Activated T-helper 1 cell treated with anti-CD3 and anti-CD28 coated beads, Interleukin-2, amount 50 U/mL, for 16 hours (primary cell): ENCODE measurements around the gene WDR45.
"Not testable (repeated sequence)": the region's sequence is repeated elsewhere in the genome, so short reads cannot be mapped to it uniquely, and the experiment has no call there.

Experiments used
- DNase-seq, 2 donors: peaks; one replicate each; pipeline ENCODE4 v3.0.0-alpha.2; 2020; ENCODE audit warnings: low read depth in 1 of 2, low spot score in 1 of 2

The WDR45 gene

DNA sequence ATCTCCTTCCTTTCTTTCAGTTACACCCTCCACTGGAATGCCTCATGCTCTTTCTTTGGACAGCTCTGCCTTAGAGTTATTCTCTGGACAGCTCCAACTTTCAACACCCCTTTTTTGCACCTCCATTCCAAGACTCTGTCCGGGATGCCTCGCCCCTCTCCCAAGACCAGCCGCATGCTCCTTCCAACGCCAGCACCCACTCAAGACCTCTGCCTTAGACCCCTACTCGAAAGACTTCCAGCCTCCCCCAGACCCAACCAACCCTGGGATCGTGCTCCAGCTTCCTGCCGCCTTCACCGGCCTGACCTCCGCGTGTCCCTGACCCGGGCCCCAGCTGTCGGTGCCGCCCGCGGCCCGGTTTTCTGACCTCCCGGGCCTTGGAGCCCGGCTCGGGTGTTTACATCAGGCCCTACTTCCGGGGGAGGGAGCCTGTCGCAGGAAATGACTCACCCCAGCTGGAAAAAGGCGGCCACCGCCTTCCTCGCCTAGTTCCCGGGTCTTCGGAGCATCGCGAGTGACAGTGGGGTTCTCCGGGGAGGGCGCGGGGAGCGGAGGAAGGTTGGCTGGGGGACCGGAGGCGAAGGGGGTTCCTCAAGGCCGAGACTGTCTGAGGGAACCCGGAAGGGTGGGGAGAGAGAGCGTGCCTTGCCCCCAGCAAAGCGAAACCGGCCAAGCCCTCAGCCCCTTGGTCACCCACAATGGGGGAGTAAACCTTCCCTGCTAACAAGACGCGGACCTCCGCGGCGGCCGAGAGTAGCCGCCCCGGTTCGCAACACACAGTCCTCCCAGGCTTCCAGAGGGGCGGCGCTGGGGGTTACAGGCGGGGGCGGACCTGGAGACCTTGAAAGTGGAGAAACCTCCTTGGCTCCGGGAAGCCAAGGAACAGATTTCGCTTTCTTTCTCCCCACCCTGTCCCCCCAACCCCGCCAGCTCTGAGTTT, at the start of gene WDR45:
Gene WDR45 (minus strand): TSS at position 399 of the 940 bp plus-strand sequence. CDS start 1,792 bp downstream, outside the sequence.
- peak; percentile 37 to 62 for DNase-seq

DNA sequence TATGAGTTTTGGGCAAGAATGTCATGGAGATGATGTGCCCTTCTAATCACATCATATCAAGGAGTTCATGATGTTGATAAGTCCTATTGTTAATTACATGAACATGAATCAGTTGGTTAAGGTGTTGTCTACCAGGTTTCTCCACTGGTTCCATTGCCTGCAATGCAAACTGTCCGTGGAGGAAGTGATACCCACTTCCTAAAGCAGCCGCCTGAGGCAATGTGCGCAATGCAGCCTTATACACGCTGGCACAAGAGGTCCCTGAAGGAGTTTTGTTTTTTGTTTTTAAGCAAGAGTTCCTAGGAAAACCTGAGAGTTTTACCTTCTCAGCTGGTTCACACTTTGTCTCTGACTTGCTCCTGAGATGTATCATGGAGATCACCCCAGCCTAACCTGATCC, 49.7 kb upstream of the WDR45 start:
- no peak for DNase-seq

DNA sequence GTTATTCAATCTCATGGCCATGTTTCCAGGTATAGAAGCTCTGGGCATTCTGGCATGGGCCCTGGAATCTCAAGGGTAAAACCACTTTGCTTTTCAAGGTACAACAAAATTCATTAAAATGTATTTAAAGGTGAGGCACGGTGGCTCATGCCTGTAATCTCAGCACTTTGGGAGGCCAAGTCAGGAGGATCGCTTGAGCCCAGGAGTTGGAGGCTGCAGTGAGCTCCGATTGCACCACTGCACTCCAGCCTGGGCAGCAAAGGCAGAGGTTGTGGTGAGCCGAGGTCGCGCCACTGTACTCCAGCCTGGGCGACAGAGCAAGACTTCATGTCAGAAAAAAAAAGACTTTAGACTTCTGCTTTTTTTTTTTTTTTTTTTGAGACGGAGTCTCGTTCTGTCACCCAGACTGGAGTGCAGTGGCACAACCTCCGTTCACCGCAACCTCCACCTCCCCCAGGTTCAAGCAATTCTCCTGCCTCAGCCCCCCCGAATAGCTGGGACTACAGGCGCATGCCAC, 48.1 kb upstream of the WDR45 start:
- not testable (repeated sequence) for DNase-seq

DNA sequence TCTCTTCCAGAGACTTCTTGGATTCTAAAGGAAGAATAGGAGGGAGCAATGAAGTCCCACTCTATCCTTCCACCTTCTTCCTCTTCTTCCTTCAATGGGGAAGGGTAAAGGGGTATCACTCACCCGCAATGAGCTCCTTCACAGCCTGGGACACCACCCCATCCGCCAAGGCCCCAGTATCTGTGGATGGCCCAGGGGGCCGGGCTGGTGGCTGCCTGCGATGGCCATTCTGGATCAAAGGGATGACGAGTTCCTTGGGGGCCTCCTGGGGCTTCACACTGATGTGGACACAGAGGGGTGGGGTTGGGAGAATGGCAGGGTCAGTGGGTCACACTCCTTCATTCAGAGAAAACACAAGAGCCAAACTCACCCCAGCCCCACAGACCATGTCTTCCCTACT, 42.8 kb upstream of the WDR45 start:
- DNase-seq, result no peak

DNA sequence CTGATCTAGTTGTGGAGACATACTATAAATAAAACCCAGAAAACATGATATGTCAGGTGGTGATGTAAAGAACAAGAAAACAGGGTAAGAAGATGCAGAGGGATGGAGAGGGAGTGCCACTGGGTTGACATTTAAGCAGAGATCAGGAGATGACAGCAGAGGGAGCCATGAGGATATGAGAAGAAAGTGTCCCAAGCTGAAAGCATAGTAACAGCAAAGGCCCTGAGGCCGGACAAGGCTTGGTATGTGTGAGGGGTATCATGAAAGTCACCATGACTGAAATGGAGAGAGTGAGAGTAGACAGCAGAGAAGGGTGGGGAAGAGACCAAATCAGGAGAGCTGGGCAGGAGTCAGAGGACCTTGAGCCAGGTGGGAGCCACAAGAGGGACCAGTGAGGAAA, 40.4 kb upstream of the WDR45 start:
- DNase-seq, result no peak

DNA sequence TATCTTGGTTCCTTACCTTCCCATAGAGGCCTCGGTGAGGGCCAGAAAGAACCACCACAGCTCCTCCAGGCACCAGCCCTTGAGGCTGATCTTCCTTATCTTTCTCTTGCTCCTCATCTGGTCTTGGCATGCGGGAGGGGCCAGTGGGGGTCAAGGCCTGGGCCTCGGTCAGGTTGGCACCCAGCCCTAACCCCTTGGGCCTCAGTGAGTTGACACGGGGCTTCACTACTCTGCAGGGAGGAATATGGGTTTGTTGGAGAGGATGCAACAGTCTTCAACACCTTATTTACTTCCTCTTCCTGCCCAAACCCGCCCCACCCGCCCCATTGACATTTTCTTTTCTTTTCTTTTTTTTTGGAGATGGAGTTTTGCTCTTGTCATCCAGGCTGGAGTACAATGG, 37.9 kb upstream of the WDR45 start:
- DNase-seq, result no peak

DNA sequence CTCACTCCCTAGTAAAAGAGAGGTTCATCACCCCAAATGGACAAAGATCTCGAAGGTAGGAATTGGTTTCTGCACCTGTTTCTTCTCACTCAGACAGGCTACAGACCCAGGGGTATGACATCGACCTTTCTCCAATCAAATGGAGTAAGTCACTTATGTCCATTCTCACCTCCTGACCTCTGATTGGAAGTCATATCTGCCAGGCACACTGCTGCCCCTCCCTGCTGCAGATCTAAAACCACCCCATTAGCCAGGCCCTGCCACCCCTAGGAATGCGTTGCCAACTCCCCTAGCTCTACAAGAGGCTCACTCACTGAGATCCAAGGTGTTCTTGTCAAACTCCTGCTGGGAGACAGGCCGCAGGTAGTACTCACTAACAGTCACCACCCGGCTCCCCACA, 37.0 kb upstream of the WDR45 start:
- DNase-seq, result no peak

DNA sequence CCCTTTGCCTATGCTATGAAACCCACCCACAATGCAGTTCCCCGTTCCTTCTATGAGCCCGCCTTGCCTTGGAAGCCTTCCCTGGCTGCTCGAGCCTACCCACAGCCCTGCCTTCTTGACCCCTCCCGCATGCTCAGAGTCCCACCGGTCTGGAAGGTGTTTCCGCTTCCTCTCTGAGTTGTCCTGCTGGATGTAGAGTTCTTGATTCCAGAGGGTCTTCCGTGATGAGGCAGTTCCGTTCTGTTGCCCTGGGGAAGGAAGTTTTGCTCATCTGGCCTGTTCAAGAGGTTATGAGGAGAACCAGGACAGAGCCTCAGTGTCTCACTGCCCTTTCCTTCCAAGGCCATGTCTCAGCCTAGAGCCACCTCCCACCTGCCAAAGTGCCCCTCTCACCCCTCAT, 36.4 kb upstream of the WDR45 start:
- DNase-seq, result no peak

DNA sequence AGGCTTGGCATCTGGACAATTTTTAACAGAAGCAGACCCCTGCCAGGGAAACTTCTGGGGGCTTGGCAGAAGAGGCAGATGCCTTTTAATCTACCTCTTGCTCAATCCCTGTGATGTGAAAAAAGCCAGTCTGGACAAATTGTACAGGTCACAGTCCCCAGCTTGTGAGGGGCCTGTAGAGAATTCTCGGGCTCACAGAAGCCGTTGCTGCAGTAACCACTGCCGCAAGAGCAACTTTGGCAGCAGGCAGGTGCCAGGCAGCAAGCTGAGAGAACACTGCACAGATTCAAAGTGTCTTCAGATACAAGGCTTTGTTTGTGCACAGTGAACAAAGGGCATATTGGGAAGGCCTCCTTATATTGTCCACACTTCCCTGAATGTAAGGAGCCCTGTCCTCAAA, 32.1 kb upstream of the WDR45 start:
- DNase-seq, result no peak

DNA sequence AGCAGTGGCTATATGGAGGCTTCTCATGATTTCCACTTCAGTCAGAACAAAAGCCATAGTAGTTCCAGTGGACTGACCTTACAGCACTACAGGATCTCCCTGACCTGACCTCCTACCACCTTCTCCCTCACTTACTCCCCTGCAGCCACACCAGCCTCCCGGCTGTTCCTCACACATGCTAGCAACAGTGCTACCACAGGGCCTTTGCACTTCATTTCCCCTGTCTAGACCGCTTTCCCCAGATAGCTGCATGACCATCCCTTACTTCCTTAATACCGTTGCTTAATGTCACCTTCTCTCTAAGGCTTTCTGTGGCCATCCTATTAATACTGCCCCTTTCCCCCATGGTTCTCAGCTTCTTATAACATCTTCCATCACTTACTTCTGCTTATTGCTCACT, 30.7 kb upstream of the WDR45 start:
- no peak for DNase-seq

DNA sequence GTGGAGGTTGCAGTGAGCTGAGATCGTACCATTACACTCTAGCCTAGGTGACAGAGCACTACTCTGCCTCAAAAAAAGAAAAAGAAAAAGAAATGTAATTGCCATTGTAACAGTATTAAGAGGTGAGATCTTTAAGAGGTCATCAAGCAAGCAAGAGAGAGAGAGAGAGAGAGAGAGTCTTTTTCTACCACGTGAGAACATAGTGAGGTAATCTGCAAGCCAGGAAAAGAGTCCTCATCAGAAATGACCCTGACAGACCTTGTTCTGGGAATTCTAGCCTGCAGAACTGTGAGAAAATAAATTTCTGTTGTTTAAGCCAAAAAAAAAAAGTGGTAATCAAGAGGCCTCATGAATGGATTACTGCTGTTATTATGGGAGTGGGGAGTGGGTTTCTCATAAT, 29.0 kb upstream of the WDR45 start:
- no peak for DNase-seq

DNA sequence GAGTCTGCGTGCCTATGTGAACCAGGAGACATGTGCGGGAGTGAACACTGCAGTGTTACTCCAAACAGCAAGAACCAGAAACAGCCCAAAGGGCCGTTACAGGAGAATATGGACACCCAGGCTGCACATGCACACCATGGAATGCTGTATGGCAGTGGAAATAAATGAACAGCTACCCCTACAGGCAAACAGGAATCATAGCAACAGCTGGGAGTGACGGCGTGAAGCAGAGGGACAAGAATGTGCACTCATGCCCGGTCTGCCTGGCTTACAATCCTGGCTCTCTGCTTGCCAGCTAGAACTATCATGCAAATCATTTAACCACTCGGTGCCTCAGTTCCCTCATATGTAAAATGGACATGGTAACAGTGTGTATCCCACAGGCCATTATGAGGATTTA, 27.2 kb upstream of the WDR45 start:
- DNase-seq, result no peak

DNA sequence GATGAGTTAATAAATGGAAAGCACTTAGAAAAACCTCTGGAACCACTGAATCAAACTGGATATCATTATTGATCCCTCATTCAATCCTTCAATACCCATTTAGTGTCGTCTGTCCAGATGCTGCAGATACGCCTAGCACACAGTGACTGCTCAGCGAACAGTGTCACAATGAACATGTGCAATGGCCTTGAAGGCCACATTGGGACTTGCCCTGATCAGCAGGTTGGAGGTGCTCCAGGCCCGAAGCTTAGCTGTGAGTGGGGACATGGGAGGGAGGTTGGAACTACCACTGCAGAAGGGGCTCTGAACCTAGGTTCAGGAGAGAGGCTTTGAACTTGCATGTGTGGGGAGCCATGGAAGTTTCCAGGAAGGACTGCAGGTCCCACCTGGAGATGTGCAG, 26.6 kb upstream of the WDR45 start:
- no peak for DNase-seq

DNA sequence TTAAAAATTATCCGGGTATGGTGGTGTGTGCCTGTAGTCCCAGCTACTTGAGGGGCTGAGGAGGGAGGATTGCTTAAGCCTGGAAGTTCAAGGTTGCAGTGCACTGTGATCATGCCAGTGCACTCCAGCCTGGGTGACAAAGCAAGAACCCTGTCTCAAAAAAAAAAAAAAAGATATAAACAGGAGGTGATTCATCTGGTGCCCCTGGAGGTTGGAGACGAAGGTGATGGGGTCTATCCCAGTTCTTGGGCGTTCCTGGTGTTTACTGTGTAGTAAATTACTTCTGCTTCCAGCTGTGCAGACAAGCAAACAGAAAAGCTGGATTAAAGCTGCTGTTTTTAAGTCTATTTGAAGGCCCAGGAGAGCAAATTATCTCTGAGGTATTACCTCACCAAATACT, 23.9 kb upstream of the WDR45 start:
- DNase-seq, result no peak

DNA sequence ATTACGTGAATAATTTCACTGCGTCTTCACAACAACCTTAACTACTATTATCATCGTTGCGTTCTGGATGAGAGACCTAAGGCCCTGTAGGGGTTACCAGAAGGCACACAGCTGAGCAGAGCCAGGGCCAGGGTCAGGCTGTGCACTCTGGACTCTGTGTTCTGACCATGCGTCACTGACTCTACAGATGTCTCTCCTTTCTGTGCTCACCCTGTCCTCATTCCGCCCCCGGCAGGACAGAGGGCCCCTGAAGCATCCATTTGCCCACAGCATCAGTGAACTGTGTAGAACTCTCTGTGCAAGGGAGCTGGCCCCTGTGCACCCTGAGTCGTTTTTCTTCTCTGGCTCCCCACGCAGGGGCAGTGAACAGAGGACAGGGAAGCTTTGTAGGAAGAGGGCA, 22.5 kb upstream of the WDR45 start:
- no peak for DNase-seq

DNA sequence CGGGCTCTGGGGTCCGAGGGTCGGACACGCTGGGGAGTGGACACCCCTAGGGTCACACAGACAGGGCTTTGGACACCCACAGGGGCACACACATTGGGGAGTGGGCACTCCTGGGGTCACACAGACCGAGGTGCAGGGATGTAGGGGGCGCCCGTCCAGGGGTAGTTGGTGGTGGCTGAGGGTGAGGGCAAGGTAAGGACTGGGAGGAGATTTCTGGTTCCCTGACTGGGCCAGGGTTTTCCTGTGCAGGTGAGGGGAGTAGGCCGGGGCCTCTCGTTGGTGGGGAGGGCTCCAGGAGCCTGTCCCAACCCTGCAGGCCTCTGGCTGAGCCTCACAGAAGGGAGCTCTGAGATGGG, 21.9 kb upstream of the WDR45 start:
- no peak for DNase-seq

DNA sequence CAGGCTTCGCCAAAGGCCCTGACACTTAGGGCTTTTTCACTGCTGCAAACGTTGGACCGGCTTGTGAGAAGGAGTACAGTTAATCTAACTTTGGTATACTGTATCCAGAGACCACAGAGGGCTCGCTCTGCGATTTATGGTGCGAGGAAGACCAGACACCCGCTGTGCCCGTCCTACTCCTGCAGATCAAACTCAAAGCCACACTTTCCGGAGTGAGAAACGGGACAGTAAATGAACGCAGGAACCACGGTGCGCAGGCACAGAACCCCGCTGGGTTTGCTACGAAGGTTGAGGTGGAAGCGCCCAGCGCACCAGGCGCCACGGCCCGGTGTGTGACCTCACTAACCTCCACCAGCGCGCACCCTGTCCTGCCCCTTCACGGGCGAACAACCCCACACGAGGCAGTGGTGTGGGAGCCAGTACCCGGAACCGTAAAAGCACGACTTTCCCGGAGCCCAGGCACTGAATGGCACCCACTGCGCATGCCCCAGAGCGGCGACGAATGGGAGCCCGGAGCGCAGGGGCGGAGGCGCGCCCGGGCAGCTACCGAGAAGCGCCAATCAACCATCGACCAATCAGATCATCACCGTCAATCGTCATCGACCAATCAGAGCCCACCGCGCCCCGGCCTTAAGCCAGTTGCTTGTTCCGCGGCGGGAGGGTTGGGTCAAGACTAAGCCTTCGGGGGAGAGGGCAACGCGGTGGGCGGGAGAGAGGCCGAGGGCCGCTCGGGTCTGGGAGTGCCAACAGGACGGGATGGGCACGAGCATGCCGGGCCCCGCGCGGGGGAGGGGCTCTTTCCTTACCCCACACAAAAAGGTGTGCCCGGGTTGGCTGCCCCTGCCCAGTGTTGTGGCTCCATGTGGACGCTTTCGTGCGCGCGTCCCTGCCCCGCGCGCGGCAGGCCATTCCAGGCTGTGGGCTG, 21.3 kb upstream of the WDR45 start:
- peak; percentile 62 to 79 for DNase-seq

DNA sequence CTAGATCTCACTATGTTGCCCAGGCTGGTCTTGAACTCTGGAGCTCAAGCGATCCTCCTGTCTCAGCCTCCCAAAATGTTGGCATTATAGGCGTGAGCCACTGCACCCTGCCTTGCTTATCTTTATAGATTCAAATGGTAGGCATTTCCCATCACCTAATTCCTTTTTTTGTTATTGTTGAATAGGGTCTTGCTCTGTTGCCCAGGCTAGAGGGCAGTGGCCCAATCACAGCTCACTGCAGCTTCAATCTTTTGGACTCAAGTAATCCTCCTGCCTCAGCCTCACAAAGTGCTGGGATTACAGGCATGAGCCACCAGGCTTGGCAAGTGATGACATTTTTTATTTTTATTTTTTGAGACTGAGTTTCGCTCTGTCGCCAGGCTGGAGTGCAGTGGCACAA, 16.7 kb upstream of the WDR45 start:
- DNase-seq, result no peak

DNA sequence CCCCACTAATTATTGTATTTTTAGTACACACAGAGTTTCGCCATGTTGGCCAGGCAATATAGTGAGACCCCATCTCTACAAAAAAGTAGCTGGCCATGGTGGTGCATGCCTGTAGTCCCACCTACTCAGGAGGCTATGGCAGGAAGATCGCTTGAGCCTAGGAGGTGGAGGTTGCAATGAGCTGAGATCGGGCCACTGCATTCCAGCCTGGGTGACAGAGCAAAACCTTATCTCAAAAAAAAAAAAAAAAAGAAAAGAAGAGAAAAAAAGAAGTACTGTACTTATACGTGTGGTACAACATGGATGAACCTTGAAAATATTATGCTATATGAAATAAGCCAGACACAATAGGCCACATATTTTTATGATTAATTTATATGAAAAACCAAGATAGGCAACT, 9.9 kb upstream of the WDR45 start:
- no peak for DNase-seq

DNA sequence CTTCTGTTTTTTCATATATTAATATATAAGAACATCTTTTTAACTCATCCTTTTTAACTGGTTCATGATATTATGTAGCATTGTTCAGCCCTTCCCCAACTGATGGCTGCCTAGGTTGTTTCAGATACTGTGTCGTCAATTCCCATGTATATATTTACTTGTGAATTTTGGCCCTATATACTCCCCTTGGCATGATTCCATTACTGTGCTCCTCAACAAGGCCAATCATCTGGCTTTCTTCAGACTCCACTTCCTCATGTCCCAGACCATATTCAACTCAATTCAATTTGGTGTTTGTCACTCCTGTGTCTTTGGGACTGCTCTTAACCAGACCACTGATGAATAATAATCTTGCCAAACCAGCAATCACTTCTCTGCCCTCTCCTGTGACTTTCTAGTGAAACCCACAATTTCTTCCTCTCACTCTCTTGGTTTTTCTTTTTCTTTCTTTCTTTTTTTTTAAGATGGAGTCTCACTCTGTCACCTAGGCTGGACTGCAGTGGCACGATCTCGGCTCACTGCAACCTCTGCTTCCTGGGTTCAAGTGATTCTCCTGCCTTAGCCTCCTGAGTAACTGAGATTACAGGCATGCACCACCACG, 2.7 kb upstream of the WDR45 start:
- no peak for DNase-seq

DNA sequence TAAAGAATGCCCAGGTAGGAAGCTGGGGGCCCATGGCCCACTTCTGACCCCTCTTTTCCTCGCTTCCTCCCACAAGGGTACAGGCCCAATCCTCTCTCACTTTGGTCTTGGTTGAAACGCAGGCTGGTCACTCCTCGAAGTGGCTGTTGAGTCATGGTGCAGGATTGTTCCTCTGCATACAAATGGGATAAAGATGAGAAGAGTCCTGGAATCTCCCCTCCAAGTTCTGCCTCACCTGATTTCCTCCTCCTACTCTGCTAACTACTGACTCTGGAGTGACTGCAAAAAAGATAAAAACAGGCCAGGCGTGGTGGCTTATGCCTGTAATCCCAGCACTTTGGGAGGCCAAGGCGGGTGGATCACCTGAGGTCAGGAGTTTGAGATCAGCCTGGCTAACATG, 1.7 kb downstream of the WDR45 start:
- DNase-seq, result no peak

DNA sequence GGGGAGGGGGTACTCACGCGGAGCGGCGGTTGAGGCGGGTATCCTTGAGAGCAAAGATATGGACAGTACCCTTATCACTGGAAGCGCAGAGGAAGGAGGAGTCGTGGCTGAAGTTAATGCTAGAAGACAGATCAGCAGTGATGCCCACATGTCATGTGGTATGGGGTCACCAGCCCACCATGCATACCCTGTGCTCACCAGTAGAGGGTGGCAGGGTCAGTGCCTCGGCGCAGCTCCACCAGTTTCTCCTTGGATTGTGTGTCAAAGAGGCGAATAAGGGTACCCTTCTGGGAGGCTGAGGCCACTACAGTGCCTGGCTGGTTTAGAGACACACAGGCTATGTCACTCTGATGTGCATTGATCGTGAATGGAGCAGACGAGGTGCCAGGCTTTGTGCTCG, 4.3 kb downstream of the WDR45 start:
- no peak for DNase-seq
